GM19452 (cell line): ENCODE measurements around the gene TMEM243.
"Not testable (repeated sequence)": the region's sequence is repeated elsewhere in the genome, so short reads cannot be mapped to it uniquely, and the experiment has no call there.

ENCODE experiments used
- ATAC-seq: cut with Tn5 transposase; IDR thresholded peaks from one replicate; pipeline ENCODE4 v1.9.1; 2021; ENCODE audit not compliant: unreplicated experiment

The TMEM243 gene

GRCh38 chr7:87219545-87220025 is at the start of gene TMEM243:
TMEM243 (minus strand) TSS chr7:87219732; CDS start chr7:87219503, 229 bp downstream.
- ATAC-seq: peak; percentile 47

GRCh38 chr7:87267239-87267900 is 47.8 kb upstream of the TMEM243 start:
- ATAC-seq: no peak

GRCh38 chr7:87263537-87263936 is 44.0 kb upstream of the TMEM243 start:
- no peak for ATAC-seq

- ATAC-seq: no peak
Observed at GRCh38 chr7:87253589-87254087, 34.1 kb upstream of the TMEM243 start.

- not testable (repeated sequence) for ATAC-seq
Observed at GRCh38 chr7:87245671-87246070, 26.1 kb upstream of the TMEM243 start.

- ATAC-seq: not testable (repeated sequence)
Observed at GRCh38 chr7:87238464-87239051, 19.0 kb upstream of the TMEM243 start.

- ATAC-seq: no peak
Observed at GRCh38 chr7:87234949-87235348, 15.4 kb upstream of the TMEM243 start.

- no peak for ATAC-seq
Observed at GRCh38 chr7:87231711-87232110, 12.2 kb upstream of the TMEM243 start.

GRCh38 chr7:87231258-87231657 is 11.7 kb upstream of the TMEM243 start:
- no peak for ATAC-seq

- no peak for ATAC-seq
Observed at GRCh38 chr7:87226495-87226894, 7.0 kb upstream of the TMEM243 start.

GRCh38 chr7:87225696-87226095 is 6.2 kb upstream of the TMEM243 start:
- no peak for ATAC-seq

GRCh38 chr7:87223666-87224065 is 4.1 kb upstream of the TMEM243 start:
- no peak for ATAC-seq

GRCh38 chr7:87220734-87221215 is 1.2 kb upstream of the TMEM243 start:
- no peak for ATAC-seq

GRCh38 chr7:87220026-87220733 is 648 bp upstream of the TMEM243 start:
- ATAC-seq: peak; percentile 36

- peak; percentile 0 for ATAC-seq
Observed at GRCh38 chr7:87218796-87219544, 562 bp downstream of the TMEM243 start.

GRCh38 chr7:87217983-87218653 is 1.4 kb downstream of the TMEM243 start:
- no peak for ATAC-seq

- ATAC-seq: peak; percentile 58
Observed at GRCh38 chr7:87216701-87217508, 2.6 kb downstream of the TMEM243 start.

GRCh38 chr7:87215046-87215445 is 4.5 kb downstream of the TMEM243 start:
- ATAC-seq: no peak

- ATAC-seq: no peak
Observed at GRCh38 chr7:87213811-87214210, 5.7 kb downstream of the TMEM243 start.

- ATAC-seq: no peak
Observed at GRCh38 chr7:87213252-87213651, 6.3 kb downstream of the TMEM243 start.
